OCI-LY1 (cell line): ENCODE results near the gene ZSCAN5B.

Experiments
- EZH2 ChIP-seq: fragments of 200-600 bp; sonication (generic), shearing (Covaris generic); IDR thresholded peaks from 2 replicates; pipeline ENCODE4 v1.8.0; 2017; ENCODE audit warnings: borderline replicate concordance, mixed run types, mild to moderate bottlenecking, antibody characterized with exemption, low read length, moderate library complexity, mixed read lengths
- TF ChIP-seq, protein P1 (sequence below): fragments of 200-600 bp; sonication (generic), shearing (Covaris generic); IDR thresholded peaks from 2 replicates; pipeline ENCODE4 v1.5.1; 2017; ENCODE audit warnings: mild to moderate bottlenecking, antibody characterized with exemption, low read length, moderate library complexity, mixed read lengths

GRCh38 chr19:56221851-56222250 is 24.3 kb upstream of the ZSCAN5B start:
- TF ChIP-seq, protein P1, sequence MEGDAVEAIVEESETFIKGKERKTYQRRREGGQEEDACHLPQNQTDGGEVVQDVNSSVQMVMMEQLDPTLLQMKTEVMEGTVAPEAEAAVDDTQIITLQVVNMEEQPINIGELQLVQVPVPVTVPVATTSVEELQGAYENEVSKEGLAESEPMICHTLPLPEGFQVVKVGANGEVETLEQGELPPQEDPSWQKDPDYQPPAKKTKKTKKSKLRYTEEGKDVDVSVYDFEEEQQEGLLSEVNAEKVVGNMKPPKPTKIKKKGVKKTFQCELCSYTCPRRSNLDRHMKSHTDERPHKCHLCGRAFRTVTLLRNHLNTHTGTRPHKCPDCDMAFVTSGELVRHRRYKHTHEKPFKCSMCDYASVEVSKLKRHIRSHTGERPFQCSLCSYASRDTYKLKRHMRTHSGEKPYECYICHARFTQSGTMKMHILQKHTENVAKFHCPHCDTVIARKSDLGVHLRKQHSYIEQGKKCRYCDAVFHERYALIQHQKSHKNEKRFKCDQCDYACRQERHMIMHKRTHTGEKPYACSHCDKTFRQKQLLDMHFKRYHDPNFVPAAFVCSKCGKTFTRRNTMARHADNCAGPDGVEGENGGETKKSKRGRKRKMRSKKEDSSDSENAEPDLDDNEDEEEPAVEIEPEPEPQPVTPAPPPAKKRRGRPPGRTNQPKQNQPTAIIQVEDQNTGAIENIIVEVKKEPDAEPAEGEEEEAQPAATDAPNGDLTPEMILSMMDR: no peak
- TF ChIP-seq EZH2: no peak
